ENCODE results near the gene CDC42SE1. TPM values are rescaled to one million over a fixed set of nuclear protein-coding genes. Genes with fewer than 3 reads are reported as not detected.

CDC42SE1 gene
- total and polyA plus RNA-seq, 9 of the 15 experiments (the other 6 are each of a cell fraction or from before 2014, with no cell fraction given), result 78.1 to 189 (median 114) TPM

GRCh38 chr1:151059109-151060006 is at the start of gene CDC42SE1 (continued):
- TF ChIP-seq ETV6 (IDR thresholded peaks at IDR 0.05; ENCODE audit: borderline replicate concordance in 1 of 2, low read depth in 2 of 2, low read length in 1 of 2) (peak in 1 of 2 experiments; percentile 52; a peak in 1 of 4 replicates), ETV6 (CRISPR knock-in tag; IDR thresholded peaks at IDR 0.05; ENCODE audit: borderline replicate concordance) (peak; percentile 58; the same call in 1 of the 2 replicates), PRMT5 (CRISPR knock-in tag; IDR thresholded peaks at IDR 0.05) (no peak), PURB (CRISPR knock-in tag; IDR thresholded peaks at IDR 0.05; ENCODE audit: low read depth) (no peak), ZNF263 (CRISPR knock-in tag; IDR thresholded peaks at IDR 0.05; ENCODE audit: borderline replicate concordance) (no peak), PTRF (tag; IDR thresholded peaks at IDR 0.05) (no peak), ZBTB8A (IDR thresholded peaks at IDR 0.05; ENCODE audit: partially characterized antibody) (no peak), MXI1 (IDR thresholded peaks at IDR 0.05; ENCODE audit: low read depth, low read length) (peak; percentile 47), ZNF609 (CRISPR knock-in tag; IDR thresholded peaks at IDR 0.05; ENCODE audit: borderline replicate concordance) (peak; percentile 43; the same call in 1 of the 2 replicates), ADNP (tag; IDR thresholded peaks at IDR 0.05) (no peak), TCF7L2 (IDR thresholded peaks at IDR 0.05; ENCODE audit: low read depth, low read length) (no peak), ZNF197 (CRISPR knock-in tag; IDR thresholded peaks at IDR 0.05; ENCODE audit: low read depth) (no peak), HDAC6 (IDR thresholded peaks at IDR 0.05; ENCODE audit: low read depth, low read length) (no peak), ZNF449 (CRISPR knock-in tag; IDR thresholded peaks at IDR 0.05) (no peak), ZNF699 (CRISPR knock-in tag; IDR thresholded peaks at IDR 0.05; ENCODE audit: insufficient replicate concordance) (no peak), ZEB2 (IDR thresholded peaks at IDR 0.05) (peak; percentile 45; the same call in 1 of the 2 replicates), TAF7 (tag; IDR thresholded peaks at IDR 0.05) (no peak), ZNF707 (CRISPR knock-in tag; conservative IDR thresholded peaks at IDR 0.05) (no peak), SMAD2 (IDR thresholded peaks at IDR 0.05; ENCODE audit: low read depth, low read length) (no peak)
- TF ChIP-seq, protein P1, sequence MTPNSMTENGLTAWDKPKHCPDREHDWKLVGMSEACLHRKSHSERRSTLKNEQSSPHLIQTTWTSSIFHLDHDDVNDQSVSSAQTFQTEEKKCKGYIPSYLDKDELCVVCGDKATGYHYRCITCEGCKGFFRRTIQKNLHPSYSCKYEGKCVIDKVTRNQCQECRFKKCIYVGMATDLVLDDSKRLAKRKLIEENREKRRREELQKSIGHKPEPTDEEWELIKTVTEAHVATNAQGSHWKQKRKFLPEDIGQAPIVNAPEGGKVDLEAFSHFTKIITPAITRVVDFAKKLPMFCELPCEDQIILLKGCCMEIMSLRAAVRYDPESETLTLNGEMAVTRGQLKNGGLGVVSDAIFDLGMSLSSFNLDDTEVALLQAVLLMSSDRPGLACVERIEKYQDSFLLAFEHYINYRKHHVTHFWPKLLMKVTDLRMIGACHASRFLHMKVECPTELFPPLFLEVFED (CRISPR knock-in tag; conservative IDR thresholded peaks at IDR 0.05), result no peak

Data from K562 (cell line).